Mammary epithelial cell (primary cell): Measurements from ENCODE around the gene TRMT10B.

Source experiments
- EZH2 ChIP-seq: IDR thresholded peaks from 2 replicates; pipeline ENCODE4 v1.6.1; 2012; ENCODE audit warnings: low read length, inconsistent platforms, borderline replicate concordance
- TF ChIP-seq, protein P1 (sequence below), 2 donors: IDR thresholded peaks in 1 of 2; conservative IDR thresholded peaks in 1 of 2; 2 replicates each; pipeline ENCODE4 v1.5.1; 2011 to 2012; ENCODE audit warnings: inconsistent platforms in 2 of 2, low read length in 2 of 2, mild to moderate bottlenecking in 2 of 2, control low read depth in 1 of 2, low read depth in 1 of 2; ENCODE audit not compliant: insufficient read depth in 1 of 2; ENCODE audit errors: extremely low read depth in 1 of 2

DNA sequence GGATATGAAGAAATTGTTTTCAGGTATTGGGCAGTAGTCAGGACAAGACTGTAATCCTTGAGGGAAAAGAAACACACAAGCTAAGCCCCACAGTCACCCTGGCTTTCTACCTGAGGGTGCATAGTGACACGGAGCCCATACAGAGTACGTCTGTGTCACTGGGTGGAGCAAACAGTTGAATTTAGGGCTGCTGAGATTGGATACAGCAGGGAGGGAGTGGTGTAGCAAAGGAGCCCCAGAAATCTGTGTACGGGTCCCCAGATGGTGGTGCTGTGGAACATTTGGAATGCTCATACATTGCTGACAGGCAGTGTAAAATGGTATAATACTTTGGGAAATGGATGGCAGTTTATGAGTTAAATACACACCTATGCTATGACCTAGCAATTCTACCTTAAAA is 5.1 kb downstream of the TRMT10B start:
- TF ChIP-seq, protein P1, sequence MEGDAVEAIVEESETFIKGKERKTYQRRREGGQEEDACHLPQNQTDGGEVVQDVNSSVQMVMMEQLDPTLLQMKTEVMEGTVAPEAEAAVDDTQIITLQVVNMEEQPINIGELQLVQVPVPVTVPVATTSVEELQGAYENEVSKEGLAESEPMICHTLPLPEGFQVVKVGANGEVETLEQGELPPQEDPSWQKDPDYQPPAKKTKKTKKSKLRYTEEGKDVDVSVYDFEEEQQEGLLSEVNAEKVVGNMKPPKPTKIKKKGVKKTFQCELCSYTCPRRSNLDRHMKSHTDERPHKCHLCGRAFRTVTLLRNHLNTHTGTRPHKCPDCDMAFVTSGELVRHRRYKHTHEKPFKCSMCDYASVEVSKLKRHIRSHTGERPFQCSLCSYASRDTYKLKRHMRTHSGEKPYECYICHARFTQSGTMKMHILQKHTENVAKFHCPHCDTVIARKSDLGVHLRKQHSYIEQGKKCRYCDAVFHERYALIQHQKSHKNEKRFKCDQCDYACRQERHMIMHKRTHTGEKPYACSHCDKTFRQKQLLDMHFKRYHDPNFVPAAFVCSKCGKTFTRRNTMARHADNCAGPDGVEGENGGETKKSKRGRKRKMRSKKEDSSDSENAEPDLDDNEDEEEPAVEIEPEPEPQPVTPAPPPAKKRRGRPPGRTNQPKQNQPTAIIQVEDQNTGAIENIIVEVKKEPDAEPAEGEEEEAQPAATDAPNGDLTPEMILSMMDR (conservative IDR thresholded peaks at IDR 0.05 in 1 of 2, IDR thresholded peaks at IDR 0.05 in 1 of 2; ENCODE audit: extremely low read depth in 1 of 2, insufficient read depth in 1 of 2, low read depth in 1 of 2, low read length in 2 of 2): no peak
- TF ChIP-seq EZH2: no peak
